CD4-positive, alpha-beta T cell treated with Interleukin-12 subunit alpha and Interleukin-12 subunit beta, for 1 hour (primary cell): ENCODE results near the gene GPRC5D.
A peak's percentile ranks its signal among the peaks of the same experiment; 100 is the strongest.

ENCODE experiments used
- DNase-seq: peaks from one replicate; pipeline ENCODE4 v3.0.0-alpha.2; 2020

The GPRC5D gene

GRCh38 chr12:12952036-12952435, at the start of gene GPRC5D:
Gene GPRC5D (minus strand): TSS chr12:12952170. CDS start chr12:12950384, 1,786 bp downstream.
- DNase-seq, result no peak

DNA sequence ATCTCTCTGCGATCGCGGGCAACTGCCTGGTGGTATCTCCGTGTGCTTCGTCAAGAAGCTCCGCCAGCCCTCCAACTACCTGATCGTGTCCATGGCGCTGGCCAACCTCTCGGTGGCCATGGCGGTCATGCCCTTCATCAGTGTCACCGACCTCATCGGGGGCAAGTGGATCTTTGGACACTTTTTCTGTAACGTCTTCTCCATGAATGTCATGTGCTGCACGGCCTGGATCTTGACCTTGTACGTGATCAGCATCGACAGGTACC, 49.7 kb upstream of the GPRC5D start:
- no peak for DNase-seq

- peak; percentile 47 for DNase-seq
Measured at GRCh38 chr12:13000925-13001774, 49.2 kb upstream of the GPRC5D start.

DNA sequence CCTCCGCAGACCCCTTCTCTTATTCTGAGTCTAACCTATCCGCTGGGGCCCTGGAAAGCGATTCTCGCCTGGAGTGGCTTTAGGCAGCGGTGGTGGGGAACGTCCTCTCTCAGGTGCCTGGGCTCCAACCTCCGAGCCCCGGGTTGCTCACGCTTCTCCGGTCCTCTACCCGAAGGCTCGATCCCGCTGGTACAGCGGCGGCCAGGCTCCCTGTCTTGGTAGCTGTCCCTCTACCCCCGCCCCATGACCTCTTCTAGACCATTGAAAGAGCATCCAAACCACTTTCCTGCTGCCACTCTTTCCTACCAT, 48.6 kb upstream of the GPRC5D start:
- DNase-seq, result no peak

GRCh38 chr12:12999959-13000615, 48.1 kb upstream of the GPRC5D start, which contains the start of gene HEBP1:
Gene HEBP1 (minus strand): TSS chr12:13000265. CDS start chr12:13000114, 151 bp downstream.
- DNase-seq, result peak; percentile 96

DNA sequence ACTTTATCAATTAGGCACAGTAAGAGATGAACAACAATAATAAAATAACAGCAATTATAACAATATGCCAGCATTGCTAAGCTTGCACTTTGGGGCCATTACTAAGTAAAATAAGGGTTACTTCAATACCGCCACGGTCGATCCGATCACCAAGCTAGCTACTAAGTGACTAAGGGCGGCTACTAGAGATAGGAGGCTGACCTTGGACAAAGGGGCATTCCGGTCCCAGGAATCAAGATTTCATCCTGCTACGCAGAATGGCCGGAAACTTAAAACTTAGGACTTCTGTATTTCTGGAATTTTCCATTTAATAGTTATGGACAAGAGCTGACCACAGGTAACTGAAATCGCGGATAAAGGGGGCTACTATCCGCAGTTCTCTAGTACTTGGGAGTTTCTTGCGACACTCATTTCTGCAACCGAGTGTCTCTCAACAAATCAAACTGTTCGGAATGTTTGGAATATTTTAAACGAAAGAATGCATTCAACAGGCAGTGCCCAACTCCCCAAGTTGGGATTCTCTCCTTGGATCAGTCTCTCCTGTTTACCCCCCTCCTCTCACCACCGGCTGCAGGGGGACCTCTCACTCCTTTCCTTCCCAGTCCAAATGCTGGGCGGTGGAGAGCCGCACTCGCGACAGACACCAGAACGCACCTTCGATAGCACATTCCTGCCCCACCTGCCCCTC, 47.4 kb upstream of the GPRC5D start:
- DNase-seq, result no peak

- DNase-seq, result no peak
Measured at GRCh38 chr12:12998248-12998647, 46.3 kb upstream of the GPRC5D start.

DNA sequence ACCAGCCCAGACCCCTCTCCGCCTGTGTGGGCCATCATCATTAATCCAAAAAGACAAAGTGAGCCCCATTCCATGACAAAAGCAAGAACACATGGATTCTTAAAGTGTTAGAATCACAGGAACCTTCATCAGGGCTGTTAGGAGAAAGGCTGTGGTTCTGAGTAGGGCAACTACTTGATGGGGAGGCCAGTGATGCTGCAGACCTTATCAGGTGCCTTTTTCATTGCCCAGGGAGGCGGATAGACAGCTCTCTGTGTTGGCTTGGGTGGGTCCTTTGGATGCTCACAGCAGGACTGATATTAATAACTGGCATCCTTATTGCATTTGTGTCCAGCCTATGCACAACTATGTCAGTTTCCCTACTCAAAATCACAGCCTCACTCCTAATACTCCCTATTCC, 45.8 kb upstream of the GPRC5D start:
- DNase-seq, result no peak

DNA sequence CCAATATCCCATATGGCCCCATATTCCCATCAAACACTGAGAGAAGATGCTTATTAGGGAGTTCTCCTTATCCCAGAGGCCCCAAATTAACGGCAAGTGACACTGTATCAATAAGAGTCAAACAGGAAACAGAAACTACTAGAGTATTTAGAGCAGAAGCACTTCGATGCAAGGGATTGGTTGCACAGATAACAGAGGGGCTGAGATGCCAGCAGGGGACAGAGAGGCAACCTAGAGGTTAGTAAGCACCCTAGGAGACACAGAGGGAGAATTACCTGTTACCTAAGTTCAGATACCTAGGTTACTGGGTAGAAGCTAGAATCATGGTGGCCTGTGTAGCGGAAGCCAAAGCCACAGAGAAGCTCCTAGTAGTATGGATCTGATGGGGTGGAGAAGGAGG, 45.2 kb upstream of the GPRC5D start:
- no peak for DNase-seq

DNA sequence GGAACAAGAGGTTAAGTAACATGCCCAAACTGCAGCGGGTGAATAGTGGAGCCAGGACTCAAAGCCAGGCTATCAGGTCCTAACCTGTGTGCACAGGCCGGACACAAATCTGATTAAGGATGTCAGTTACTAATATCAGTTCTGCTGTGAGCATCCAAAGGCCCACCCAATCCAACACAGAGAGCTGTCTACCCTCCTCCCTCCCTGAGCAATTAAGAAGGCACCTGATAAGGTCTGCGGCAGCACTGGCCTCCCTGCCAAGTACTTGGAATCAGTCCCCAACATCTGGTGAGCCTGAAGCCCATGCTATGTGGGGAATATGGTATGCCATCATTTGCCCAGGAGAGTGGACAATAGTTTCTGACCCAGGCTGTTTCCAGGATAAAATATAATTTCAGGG, 44.2 kb upstream of the GPRC5D start:
- no peak for DNase-seq

DNA sequence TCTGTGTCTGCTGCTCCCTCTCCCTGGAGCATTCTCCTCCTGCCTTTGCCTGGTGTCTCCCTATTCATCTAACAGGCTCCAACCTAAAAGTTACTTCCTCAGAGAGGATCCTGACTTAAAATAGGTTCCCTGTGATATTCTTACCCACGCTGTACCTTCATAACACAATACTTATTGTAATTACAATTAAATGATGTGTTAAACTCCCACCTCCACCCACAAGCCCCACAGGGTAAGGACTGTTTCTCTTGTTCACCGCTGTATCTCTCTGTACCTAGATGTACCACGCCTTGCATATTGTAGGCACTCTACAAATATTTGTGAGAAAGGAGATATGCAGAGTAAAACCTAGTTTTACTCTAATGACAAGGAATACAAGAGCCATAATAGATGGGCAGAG, 43.1 kb upstream of the GPRC5D start:
- DNase-seq, result no peak

- DNase-seq, result no peak
Measured at GRCh38 chr12:12993367-12993766, 41.4 kb upstream of the GPRC5D start.

GRCh38 chr12:12992418-12993130, 40.6 kb upstream of the GPRC5D start:
- DNase-seq, result no peak

GRCh38 chr12:12990700-12991468, 38.9 kb upstream of the GPRC5D start:
- DNase-seq, result no peak

DNA sequence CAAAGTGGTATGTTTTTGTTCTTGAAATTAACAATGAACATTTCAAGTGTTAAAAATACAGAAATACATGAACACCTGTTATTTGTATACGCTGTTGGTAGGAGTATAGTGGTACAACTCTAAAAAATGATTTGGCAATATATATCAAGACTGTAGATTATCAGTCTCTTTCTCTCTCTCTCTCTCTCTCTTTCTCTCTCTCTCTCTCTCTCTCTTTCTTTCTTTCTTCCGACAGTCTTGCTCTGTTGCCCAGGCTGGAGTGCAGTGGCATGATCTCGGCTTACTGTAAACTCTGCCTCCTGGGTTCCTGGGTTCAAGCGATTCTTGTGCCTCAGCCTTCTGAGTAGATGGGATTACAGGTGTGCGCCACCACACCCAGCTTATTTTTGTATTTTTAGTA, 35.5 kb upstream of the GPRC5D start:
- DNase-seq, result no peak

GRCh38 chr12:12986775-12987331, 34.9 kb upstream of the GPRC5D start:
- DNase-seq, result no peak

- DNase-seq, result peak; percentile 11
Measured at GRCh38 chr12:12985817-12986408, 33.9 kb upstream of the GPRC5D start.

DNA sequence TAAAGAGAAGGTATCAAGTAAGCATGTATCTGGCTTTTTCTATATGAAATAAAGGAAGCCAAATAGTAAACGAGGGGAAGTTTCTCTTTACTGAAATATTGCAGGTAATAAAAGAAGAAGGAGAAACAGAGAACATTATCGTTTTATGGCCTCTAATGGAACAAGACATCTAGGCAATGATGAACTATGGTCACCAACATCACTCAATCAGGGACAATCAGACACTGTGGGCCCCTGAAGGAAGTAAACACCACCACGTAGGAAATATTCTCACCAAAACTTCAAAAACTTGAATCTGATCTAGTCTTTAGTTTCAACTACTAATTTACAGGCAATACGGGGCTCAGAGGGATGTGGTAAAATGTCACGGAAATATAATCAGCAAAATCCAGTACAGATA, 32.2 kb upstream of the GPRC5D start:
- no peak for DNase-seq

DNA sequence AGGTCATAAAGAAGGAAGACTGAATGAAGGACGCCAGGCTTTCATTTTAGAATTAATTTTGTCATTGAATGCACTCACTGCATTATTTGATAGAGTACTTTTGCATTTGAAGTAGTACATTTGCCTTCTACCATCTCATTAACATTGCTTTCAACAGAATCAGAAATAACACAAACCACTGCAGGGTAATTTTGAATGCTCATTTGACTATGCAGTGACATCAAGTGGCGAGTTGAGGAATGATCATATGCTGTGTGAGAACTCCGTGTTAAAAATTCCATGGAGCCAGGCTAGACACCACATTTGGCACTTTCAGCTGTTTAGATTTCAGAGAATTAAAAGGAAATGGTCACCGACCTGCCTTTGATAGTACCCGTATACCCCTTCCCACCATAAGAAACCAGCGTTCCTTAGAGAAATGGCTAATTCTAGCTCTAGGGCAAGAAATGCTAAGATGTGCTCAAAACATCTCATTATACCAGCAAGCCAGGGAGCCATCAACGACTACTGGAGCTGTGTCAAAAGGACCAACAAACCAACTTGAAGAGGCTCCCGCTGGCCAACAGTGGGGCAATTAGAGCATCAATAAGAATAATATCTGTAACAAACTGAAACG, 31.6 kb upstream of the GPRC5D start:
- DNase-seq, result peak; percentile 20

DNA sequence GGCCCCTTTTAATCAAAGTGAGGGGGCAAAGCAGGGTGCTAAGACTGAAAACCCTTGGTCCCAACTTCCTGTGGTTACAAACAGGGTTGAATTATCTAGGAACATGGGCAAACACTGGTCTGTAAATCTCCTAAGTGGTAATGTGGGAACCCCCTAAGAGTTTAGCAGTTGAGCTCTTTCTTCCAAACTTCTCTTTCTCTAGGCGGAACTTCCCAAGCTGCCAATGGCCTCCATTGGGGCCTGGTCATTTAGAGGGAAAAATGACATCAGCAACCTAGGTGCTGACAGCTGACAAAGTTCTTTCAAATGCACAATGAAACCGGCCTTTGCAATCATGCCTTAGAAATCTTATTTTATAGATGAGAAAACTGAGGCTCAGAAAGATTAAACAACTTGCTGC, 30.4 kb upstream of the GPRC5D start:
- no peak for DNase-seq

GRCh38 chr12:12979731-12980259, 27.8 kb upstream of the GPRC5D start:
- no peak for DNase-seq
